Thoracic aorta (tissue), 2 donors: ENCODE measurements around the gene EEIG2. TPM values are rescaled to one million over a fixed set of nuclear protein-coding genes. Genes with fewer than 3 reads are reported as not detected.
"Not testable (repeated sequence)": the region's sequence is repeated elsewhere in the genome, so short reads cannot be mapped to it uniquely, and the experiment has no call there.

Source experiments
- ATAC-seq: fragments of 150-250 bp; one replicate; pipeline ENCODE4 v1.8.0; 2017; ENCODE audit warnings: low read depth; ENCODE audit not compliant: insufficient number of reproducible peaks, low FRiP score
- DNase-seq: peaks from one replicate; pipeline ENCODE4 v3.0.0-alpha.2; 2020; ENCODE audit warnings: low spot score
- H3K27ac ChIP-seq, 2 donors: fragments of 200-600 bp; sonication (generic); 1 replicate in 1 of 2; 2 replicates in 1 of 2; pipeline ENCODE4 v1.5.1; 2016; ENCODE audit warnings: mild to moderate bottlenecking in 2 of 2, moderate library complexity in 2 of 2
- H3K27me3 ChIP-seq: fragments of 200-600 bp; sonication (generic); replicated peaks from 2 replicates; pipeline ENCODE4 v1.6.0; 2016; ENCODE audit warnings: mild to moderate bottlenecking; ENCODE audit not compliant: insufficient read depth
- H3K36me3 ChIP-seq: fragments of 200-600 bp; sonication (generic); one replicate; pipeline ENCODE4 v1.5.1; 2016
- H3K4me1 ChIP-seq, 2 donors: fragments of 200-600 bp; sonication (generic); 1 replicate in 1 of 2; 2 replicates in 1 of 2; pipeline versions ENCODE4 v1.5.1 to v1.6.0; 2016; ENCODE audit warnings: low read depth in 2 of 2, mild to moderate bottlenecking in 1 of 2; ENCODE audit not compliant: control insufficient read depth in 1 of 2
- H3K4me3 ChIP-seq: fragments of 200-600 bp; sonication (generic); 2 replicates; pipeline ENCODE4 v1.5.1; 2016; ENCODE audit warnings: mild to moderate bottlenecking
- H3K9me3 ChIP-seq: fragments of 200-600 bp; sonication (generic); 2 replicates; pipeline ENCODE4 v1.5.1; 2016
- total RNA-seq, 2 donors: library from RNA; depleted of rRNA; stranded (reverse); fragments of >200 nt; gene quantifications; one replicate each; pipeline versions ENCODE4 v1.1.0 to v1.2.3, GENCODE V29; 2016
- TF ChIP-seq, protein P1 (sequence below): fragments of 200-600 bp; sonication (generic); IDR thresholded peaks from one replicate; pipeline ENCODE4 v1.5.1; 2019; ENCODE audit warnings: antibody characterized with exemption

The EEIG2 gene
- total RNA-seq, 2 donors from 2014 or later, result 13.5 to 15.0 TPM

- no peak for ATAC-seq
These were observed 21.9 kb upstream of the EEIG2 start for GRCh38 chr1:108537976-108538375.

GRCh38 chr1:108540977-108541376 lies 18.9 kb upstream of the EEIG2 start:
- DNase-seq (no peak), ATAC-seq (no peak)
- Histone ChIP-seq H3K27me3 (no peaks in the 10 kb centered on the region), H3K4me3 (no peak overlapping the region), H3K9me3 (no peaks in the 10 kb centered on the region), H3K4me1 (no peaks in the 10 kb centered on the region), H3K27ac (no peak overlapping the region), H3K36me3 (no peaks in the 10 kb centered on the region)
- TF ChIP-seq, protein P1, sequence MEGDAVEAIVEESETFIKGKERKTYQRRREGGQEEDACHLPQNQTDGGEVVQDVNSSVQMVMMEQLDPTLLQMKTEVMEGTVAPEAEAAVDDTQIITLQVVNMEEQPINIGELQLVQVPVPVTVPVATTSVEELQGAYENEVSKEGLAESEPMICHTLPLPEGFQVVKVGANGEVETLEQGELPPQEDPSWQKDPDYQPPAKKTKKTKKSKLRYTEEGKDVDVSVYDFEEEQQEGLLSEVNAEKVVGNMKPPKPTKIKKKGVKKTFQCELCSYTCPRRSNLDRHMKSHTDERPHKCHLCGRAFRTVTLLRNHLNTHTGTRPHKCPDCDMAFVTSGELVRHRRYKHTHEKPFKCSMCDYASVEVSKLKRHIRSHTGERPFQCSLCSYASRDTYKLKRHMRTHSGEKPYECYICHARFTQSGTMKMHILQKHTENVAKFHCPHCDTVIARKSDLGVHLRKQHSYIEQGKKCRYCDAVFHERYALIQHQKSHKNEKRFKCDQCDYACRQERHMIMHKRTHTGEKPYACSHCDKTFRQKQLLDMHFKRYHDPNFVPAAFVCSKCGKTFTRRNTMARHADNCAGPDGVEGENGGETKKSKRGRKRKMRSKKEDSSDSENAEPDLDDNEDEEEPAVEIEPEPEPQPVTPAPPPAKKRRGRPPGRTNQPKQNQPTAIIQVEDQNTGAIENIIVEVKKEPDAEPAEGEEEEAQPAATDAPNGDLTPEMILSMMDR, result no peak

More at GRCh38 chr1:108537976-108538375, 21.9 kb upstream of the EEIG2 start:
- TF ChIP-seq, protein P1, result no peak
- H3K9me3 ChIP-seq, result no peaks in the 10 kb centered on the region
- H3K36me3 ChIP-seq, result no peaks in the 10 kb centered on the region
- H3K4me3 ChIP-seq, result no peak overlapping the region
- H3K27me3 ChIP-seq, result no peaks in the 10 kb centered on the region
- no peak for DNase-seq
- H3K27ac ChIP-seq, result no peak overlapping the region
- no peaks in the 10 kb centered on the region for H3K4me1 ChIP-seq

- H3K4me1 ChIP-seq, result no peaks in the 10 kb centered on the region
- H3K27ac ChIP-seq, result no peak overlapping the region
- H3K36me3 ChIP-seq, result no peaks in the 10 kb centered on the region
- TF ChIP-seq, protein P1, result no peak
- ATAC-seq, result no peak
- H3K27me3 ChIP-seq, result no peaks in the 10 kb centered on the region
- H3K9me3 ChIP-seq, result no peaks in the 10 kb centered on the region
- no peak for DNase-seq
- no peak overlapping the region for H3K4me3 ChIP-seq
These were observed 18.0 kb upstream of the EEIG2 start for GRCh38 chr1:108541861-108542260.

GRCh38 chr1:108547493-108547892 lies 12.4 kb upstream of the EEIG2 start:
- not testable (repeated sequence) for H3K27me3 ChIP-seq, H3K27ac ChIP-seq, H3K9me3 ChIP-seq, H3K4me1 ChIP-seq, H3K4me3 ChIP-seq, DNase-seq, H3K36me3 ChIP-seq, ATAC-seq

GRCh38 chr1:108551137-108551862 lies 8.6 kb upstream of the EEIG2 start:
- no peaks in the 10 kb centered on the region for H3K27me3 ChIP-seq
- H3K4me1 ChIP-seq, result no peaks in the 10 kb centered on the region
- ATAC-seq (no peak), DNase-seq (no peak)
- TF ChIP-seq, protein P1, result no peak
- H3K4me3 ChIP-seq, result no peak overlapping the region
- no peaks in the 10 kb centered on the region for H3K36me3 ChIP-seq
- no peaks in the 10 kb centered on the region for H3K9me3 ChIP-seq
- no peak overlapping the region for H3K27ac ChIP-seq

DNA sequence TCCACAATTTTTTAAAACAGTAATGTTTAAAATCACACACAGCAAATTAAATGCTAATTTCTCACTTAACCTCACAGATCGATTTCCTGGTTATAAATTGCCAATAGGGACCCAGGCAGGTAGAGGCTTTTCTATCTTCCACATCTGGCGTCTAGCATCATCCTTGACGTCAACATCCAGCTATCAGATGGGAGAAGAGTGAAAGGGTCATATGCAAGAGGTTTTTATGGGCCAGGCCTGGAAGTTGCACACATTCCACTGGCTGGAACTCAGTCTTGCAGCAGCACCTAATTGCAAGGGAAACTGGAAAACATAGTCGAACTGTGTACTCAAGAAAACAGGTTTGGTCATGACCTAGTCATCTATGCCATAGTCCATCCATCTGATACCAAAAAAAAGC lies 6.0 kb upstream of the EEIG2 start:
- Histone ChIP-seq H3K4me3 (no peak overlapping the region), H3K36me3 (no peaks in the 10 kb centered on the region), H3K27me3 (no peaks in the 10 kb centered on the region), H3K27ac (no peak overlapping the region), H3K9me3 (no peaks in the 10 kb centered on the region), H3K4me1 (no peaks in the 10 kb centered on the region)
- TF ChIP-seq, protein P1, result no peak
- ATAC-seq, result no peak
- DNase-seq, result no peak
